GM12878 (cell line): ENCODE data around the gene CDCA5. TPM values are rescaled to one million over a fixed set of nuclear protein-coding genes. Genes with fewer than 3 reads are reported as not detected.

Experiments used
- ATAC-seq: fragments of 200-7000 bp; cut with Tn5 transposase; 3 replicates; pipeline ENCODE4 v1.9.1; 2020; ENCODE audit warnings: mild to moderate bottlenecking, moderate library complexity
- Bru-seq: library from RNA; stranded (reverse); fragments of 400-500 nt; gene quantifications from one replicate; lab custom pipeline; 2021; lab: Mats Ljungman, UMichigan
- BruChase-seq, 2 experiments: library from RNA; stranded (reverse); fragments of 400-500 nt; gene quantifications; one replicate each; lab custom pipeline; 2021; lab: Mats Ljungman, UMichigan
- BruUV-seq: library from RNA; stranded (reverse); fragments of 400-500 nt; replicated peaks from 2 replicates; lab custom pipeline; 2021; lab: Mats Ljungman, UMichigan
- CTCF ChIA-PET: fragments of 300-600 bp; sonication (Branson Sonifier 250); formaldehyde crosslinking; extraction: SDS; loops from one replicate; lab custom pipeline; 2021; ENCODE audit warnings: inconsistent platforms; lab: Yijun Ruan, JAX
- POLR2A ChIA-PET: fragments of 350-600 bp; formaldehyde crosslinking; extraction: SDS; loops from one replicate; lab custom pipeline; 2021; ENCODE audit warnings: inconsistent platforms; lab: Charles Lee
- RAD21 ChIA-PET: fragments of 300-600 bp; sonication (Branson Sonifier 250); formaldehyde crosslinking; loops from one replicate; lab custom pipeline; 2023; ENCODE audit warnings: antibody characterized with exemption; ENCODE audit not compliant: unreplicated experiment; lab: Charles Lee
- SMC1A ChIA-PET: fragments of 300-600 bp; sonication (Branson Sonifier 250); formaldehyde crosslinking; loops from one replicate; lab custom pipeline; 2023; ENCODE audit not compliant: unreplicated experiment, uncharacterized antibody; lab: Charles Lee
- DNase-seq: peaks from one replicate; pipeline ENCODE4 v3.0.0-alpha.2; 2011; ENCODE audit warnings: low read depth, low spot score
- FAIRE-seq: peaks from 3 replicates; lab custom pipeline; 2011; peaks lifted over from hg19 to GRCh38; lab: Jason Lieb, UNC
- H2AFZ ChIP-seq: 2 replicates; pipeline ENCODE4 v1.6.0; 2011; ENCODE audit warnings: low read depth, low read length, control low read depth; ENCODE audit not compliant: control insufficient read depth
- H3K27ac ChIP-seq: 2 replicates; pipeline ENCODE4 v1.5.1; 2011; ENCODE audit warnings: control low read depth; ENCODE audit not compliant: control insufficient read depth, insufficient read depth
- H3K27me3 ChIP-seq, 2 experiments: replicated peaks in 1 of 2; 2 replicates each; pipeline versions ENCODE4 v1.6.0 to v1.6.1; 2011; ENCODE audit warnings: low read length in 1 of 2; ENCODE audit not compliant: control insufficient read depth in 2 of 2, insufficient read depth in 2 of 2
- H3K36me3 ChIP-seq, 2 experiments: 2 replicates each; pipeline ENCODE4 v1.5.1; 2011; ENCODE audit warnings: low read length in 1 of 2; ENCODE audit not compliant: control insufficient read depth in 2 of 2, insufficient read depth in 2 of 2
- H3K4me1 ChIP-seq: 2 replicates; pipeline ENCODE4 v1.6.1; 2011; ENCODE audit warnings: mild to moderate bottlenecking, low read length, moderate library complexity, mixed read lengths; ENCODE audit not compliant: control insufficient read depth, insufficient read depth
- H3K4me2 ChIP-seq: 2 replicates; pipeline ENCODE4 v1.6.0; 2011; ENCODE audit warnings: control low read depth; ENCODE audit not compliant: control insufficient read depth, insufficient read depth
- H3K4me3 ChIP-seq: fragments of 200-600 bp; sonication (generic); 2 replicates; pipeline ENCODE4 v1.5.1; 2016
- H3K79me2 ChIP-seq: 2 replicates; pipeline ENCODE4 v1.6.0; 2011; ENCODE audit warnings: low read length; ENCODE audit not compliant: control insufficient read depth, insufficient read depth
- H3K9ac ChIP-seq: 2 replicates; pipeline ENCODE4 v1.8.0; 2011; ENCODE audit warnings: low read length, control low read depth, mixed read lengths; ENCODE audit not compliant: control insufficient read depth, insufficient read depth
- H3K9me3 ChIP-seq: replicated peaks from 3 replicates; pipeline ENCODE4 v1.5.1; 2011; ENCODE audit warnings: mild to moderate bottlenecking, low read length; ENCODE audit not compliant: control insufficient read depth, insufficient read depth
- H4K20me1 ChIP-seq: 2 replicates; pipeline ENCODE4 v1.6.0; 2011; ENCODE audit not compliant: control insufficient read depth, insufficient read depth
- DPF2 ChIP-seq: fragments of 450-650 bp; IDR thresholded peaks from 2 replicates; pipeline ENCODE4 v1.6.1; 2017; ENCODE audit warnings: mild to moderate bottlenecking
- MEF2A ChIP-seq: IDR thresholded peaks from 2 replicates; pipeline ENCODE4 v1.6.1; 2011; ENCODE audit warnings: low read depth, mild to moderate bottlenecking, low read length, moderate library complexity; ENCODE audit not compliant: insufficient read depth
- POLR2AphosphoS2 ChIP-seq: IDR thresholded peaks from 2 replicates; pipeline ENCODE4 v1.6.1; 2011; ENCODE audit warnings: low read depth, mild to moderate bottlenecking, low read length, improper control_type of control experiment, moderate library complexity
- RFX5 ChIP-seq: IDR thresholded peaks from 2 replicates; pipeline ENCODE4 v1.6.1; 2011; ENCODE audit warnings: low read depth, low read length, improper control_type of control experiment
- SMAD5 ChIP-seq: IDR thresholded peaks from 2 replicates; pipeline ENCODE4 v1.6.1; 2016; ENCODE audit warnings: antibody characterized with exemption, low read depth
- SP1 ChIP-seq: IDR thresholded peaks from one replicate; pipeline ENCODE4 v1.6.1; 2011; ENCODE audit warnings: low read depth, low read length
- TBL1XR1 ChIP-seq: IDR thresholded peaks from 2 replicates; pipeline ENCODE4 v1.6.1; 2012; ENCODE audit warnings: low read depth, low read length, improper control_type of control experiment
- YY1 ChIP-seq: IDR thresholded peaks from 2 replicates; pipeline ENCODE4 v1.6.1; 2011; ENCODE audit warnings: low read depth, mild to moderate bottlenecking, low read length
- ZNF207 ChIP-seq: fragments of 450-650 bp; IDR thresholded peaks from 2 replicates; pipeline ENCODE4 v1.6.1; 2014; ENCODE audit warnings: antibody characterized with exemption, mild to moderate bottlenecking, borderline replicate concordance
- WGBS: methylation state at CpG from one replicate; pipeline ENCODE4 v1.1.6; 2016; ENCODE audit warnings: low lambda C conversion rate; ENCODE audit not compliant: insufficient replicate concordance, insufficient coverage; ENCODE audit errors: missing lambda C conversion rate; 5-methylcytosine and 5-hydroxymethylcytosine counted together
- in situ Hi-C: fragments of 300-500 bp; cut with MboI; formaldehyde crosslinking; loops from 9 replicates; pipeline ENCODE4 v1.14.3; 2018; ENCODE audit warnings: mixed read lengths
- intact Hi-C: fragments of 100-400 bp; cut with micrococcal nuclease; formaldehyde crosslinking; loops from one replicate; pipeline ENCODE4 v1.14.2; 2022; ENCODE audit not compliant: unreplicated experiment
- long read RNA-seq, 2 experiments: library from polyadenylated mRNA; unstranded; transcript quantifications; one replicate each; pipeline ENCODE4 v2.0.0, GENCODE V29; 2019 to 2020
- polyA minus RNA-seq, 3 experiments: library from RNA; depleted of rRNA, polyadenylated mRNA; stranded (reverse); fragments of >200 nt; gene quantifications; 2 replicates each; pipeline ENCODE4 v1.2.3, GENCODE V29; 2011
- polyA plus RNA-seq, 11 experiments: library from polyadenylated mRNA; depleted of rRNA in 4 of 11; unstranded in 6 of 11; stranded (reverse) in 5 of 11; fragments of >200 nt; fragmentation: Nextera tagmentation in 4 of 11; fragmentation: Illumina TruSeq in 1 of 11; extraction: Ambion mirVana in 4 of 11; extraction: Trizol in 1 of 11; gene quantifications; 1 replicate in 1 of 11; 2 replicates in 10 of 11; pipeline versions ENCODE4 v1.2.1 to v1.2.3, GENCODE V29; 2011 to 2016; ENCODE audit warnings: inconsistent platforms in 2 of 11, missing spikeins in 2 of 11, low read depth in 1 of 11
- total RNA-seq, 4 experiments: library from RNA; depleted of rRNA in 3 of 4; stranded (reverse); fragments of >200 nt in 3 of 4; fragmentation: Illumina TruSeq in 1 of 4; extraction: Trizol in 1 of 4; gene quantifications; 2 replicates each; pipeline versions ENCODE4 v1.2.1 to v1.2.3, GENCODE V29; 2013 to 2021
- TF ChIP-seq, protein P1 (sequence below): fragments of 450-650 bp; IDR thresholded peaks from 2 replicates; pipeline ENCODE4 v1.6.1; 2018; ENCODE audit warnings: borderline replicate concordance, mild to moderate bottlenecking; ENCODE audit not compliant: partially characterized antibody
- TF ChIP-seq, protein P2 (sequence below): fragments of 450-650 bp; IDR thresholded peaks from 2 replicates; pipeline ENCODE4 v1.6.1; 2018; ENCODE audit warnings: mild to moderate bottlenecking, low read depth, moderate library complexity; ENCODE audit not compliant: partially characterized antibody

The CDCA5 gene, protein sequence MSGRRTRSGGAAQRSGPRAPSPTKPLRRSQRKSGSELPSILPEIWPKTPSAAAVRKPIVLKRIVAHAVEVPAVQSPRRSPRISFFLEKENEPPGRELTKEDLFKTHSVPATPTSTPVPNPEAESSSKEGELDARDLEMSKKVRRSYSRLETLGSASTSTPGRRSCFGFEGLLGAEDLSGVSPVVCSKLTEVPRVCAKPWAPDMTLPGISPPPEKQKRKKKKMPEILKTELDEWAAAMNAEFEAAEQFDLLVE
- 14.2 and 15.0 TPM in 2 replicates for total RNA-seq (2013; cell fraction: nucleolus; rRNA removed)
- 54.8 and 58.4 TPM in 2 replicates for total RNA-seq (2014; rRNA removed)
- 46.1 and 47.9 TPM in 2 replicates for total RNA-seq (2014; rRNA removed; fragmentation: Illumina TruSeq; extraction: Trizol)
- 78.1 and 81.4 TPM in 2 replicates for total RNA-seq (2021)
- 25.0 TPM for polyA plus RNA-seq (2011; ENCODE audit: low read depth)
- polyA plus RNA-seq (2011; rRNA removed): 32.4 and 44.0 TPM in 2 replicates
- polyA plus RNA-seq (2011; cell fraction: cytosol; rRNA removed): 57.8 and 59.5 TPM in 2 replicates
- polyA plus RNA-seq (2011; cell fraction: nucleus; rRNA removed): 41.6 and 51.2 TPM in 2 replicates
- polyA plus RNA-seq (2012): 38.6 and 41.4 TPM in 2 replicates
- polyA plus RNA-seq (2014; fragmentation: Illumina TruSeq; extraction: Trizol): 44.7 and 71.4 TPM in 2 replicates
- polyA plus RNA-seq (2014; fragmentation: Nextera tagmentation; extraction: Ambion mirVana): 10 to 100 TPM; 21.2 to 34.3 TPM
- polyA plus RNA-seq (2014; rRNA removed): 77.6 and 80.6 TPM in 2 replicates
- 100 to 1,000 TPM; 105 to 107 TPM for polyA plus RNA-seq (2016; fragmentation: Nextera tagmentation; extraction: Ambion mirVana)
- polyA minus RNA-seq (2011; rRNA and poly(A)+ RNA removed): 23.2 and 37.9 TPM in 2 replicates
- polyA minus RNA-seq (2011; cell fraction: cytosol; rRNA and poly(A)+ RNA removed): 17.2 and 25.3 TPM in 2 replicates
- polyA minus RNA-seq (2011; cell fraction: nucleus; rRNA and poly(A)+ RNA removed): 15.6 and 19.2 TPM in 2 replicates
- percentile 84 among the genes with signal in this experiment for Bru-seq, nascent RNA
- percentile 87 among the genes with signal in this experiment for BruChase-seq, experiment 1, labeled RNA remaining after a 6-hour chase
- BruChase-seq, experiment 2, labeled RNA remaining after a 2-hour chase: percentile 94 among the genes with signal in this experiment
- long read RNA-seq, experiment 1, transcript CDCA5-201 (6 exons, 2,587 nt): major isoform, 94 of 100 reads
- long read RNA-seq, experiment 1, partial matches to known transcripts: 1 of 100 reads
- long read RNA-seq, experiment 1, other reads (novel, unspliced or antisense): 3 of 100 reads
- long read RNA-seq, experiment 2, transcript CDCA5-201 (6 exons, 2,587 nt): major isoform, 201 of 262 reads
- long read RNA-seq, experiment 2, transcript CDCA5-204 (5 exons, 1,004 nt): minor isoform, 6 of 262 reads
- long read RNA-seq, experiment 2, partial matches to known transcripts: 17 of 262 reads
- long read RNA-seq, experiment 2, other reads (novel, unspliced or antisense): 36 of 262 reads

DNA sequence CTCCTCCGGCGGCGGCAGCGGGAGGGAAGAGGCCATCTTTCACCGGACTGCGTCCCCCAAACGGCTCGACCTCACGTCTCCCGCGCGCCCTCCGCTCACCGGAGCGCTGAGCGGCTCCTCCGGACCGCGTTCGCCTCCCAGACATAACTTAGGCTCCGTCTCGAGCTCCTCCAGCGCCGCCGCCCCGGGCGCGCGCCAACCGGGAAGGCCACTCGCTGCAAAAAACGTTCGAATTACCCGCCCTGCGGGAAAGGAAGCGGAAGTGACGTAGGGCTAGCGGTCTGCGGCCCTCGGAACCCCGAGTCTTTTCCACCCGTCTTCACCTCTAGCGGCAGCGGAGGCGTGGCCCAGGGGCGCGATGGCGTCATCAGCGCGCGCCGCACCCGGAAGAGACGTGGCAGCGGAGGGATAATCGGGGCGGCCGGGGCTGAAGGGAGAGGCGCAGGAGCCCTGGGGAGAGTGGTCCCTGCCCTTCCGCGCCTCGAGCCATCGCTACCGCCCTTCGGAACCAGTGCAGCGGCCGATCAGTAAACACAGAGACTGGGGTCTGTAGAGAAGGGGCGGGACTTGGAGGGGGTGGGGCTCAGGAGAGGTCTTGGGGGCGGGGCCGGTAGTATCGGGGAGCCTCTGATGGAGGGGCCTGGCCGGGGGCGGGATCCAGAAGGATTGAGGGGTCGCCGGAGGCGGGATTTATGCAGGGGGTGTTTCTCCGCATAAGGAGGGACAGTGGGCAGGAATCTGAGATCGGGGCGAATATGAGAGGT lies at the start of gene CDCA5, which contains the start of gene ZFPL1:
Gene CDCA5, minus strand, starts transcription at position 207 of the 764 bp plus-strand sequence. Its CDS starts 62 bp downstream, at position 145.
Gene ZFPL1, plus strand, starts transcription at position 389 of the 764 bp plus-strand sequence. CDS start 477 bp downstream, outside the sequence.
- RAD21 ChIA-PET: interaction anchor here (1.8 kb wide), 1 partner anchor 70 kb away, joined by 6 read pairs; the partner anchor contains the start of gene ARL2
- peak within 1 kb of the TSS; percentile 87 for H3K9ac ChIP-seq
- peak; percentile 38 for FAIRE-seq
- H2AFZ ChIP-seq: peak within 1 kb of the TSS; percentile 82
- peak within 1 kb of the TSS; percentile 77 for H3K4me2 ChIP-seq
- under 1% methylated on average over 79 of the region's 79 CpGs for WGBS
- intact Hi-C loops: loop anchor here (2.0 kb wide), 1 partner anchor 71 kb away; no protein-coding TSS in a partner anchor
- SMC1A ChIA-PET: interaction anchor here (1.2 to 1.3 kb wide), 2 partner anchors 18 to 43 kb away, joined by 4 read pairs; partner anchors contain the start of gene SAC3D1
- no peaks in the 10 kb centered on the region for H3K9me3 ChIP-seq
- peak within 1 kb of the TSS; percentile 84 for H3K27ac ChIP-seq
- peaks cover 7 to 15% of the 10 kb centered on the region in 2 experiments for H3K36me3 ChIP-seq
- peaks cover 24% of the 10 kb centered on the region for H3K4me1 ChIP-seq
- POLR2A ChIA-PET: interaction anchor here (0.9 to 1.5 kb wide), 4 partner anchors 11 to 51 kb away, joined by 3 to 5 read pairs (median 4); no protein-coding TSS in a partner anchor
- H3K27me3 ChIP-seq: no peaks in the 10 kb centered on the region
- H3K4me3 ChIP-seq: peak within 1 kb of the TSS; percentile 86
- BruUV-seq: no TSS peak
- in situ Hi-C loops: no loop called here
- H4K20me1 ChIP-seq: no peaks in the 10 kb centered on the region
- peak; percentile 82 for ATAC-seq
- H3K79me2 ChIP-seq: peaks cover 50% of the 10 kb centered on the region
- peak; percentile 75 for DNase-seq
- CTCF ChIA-PET: interaction anchor here (1.3 to 2.1 kb wide), 4 partner anchors 27 to 236 kb away, joined by 3 to 11 read pairs (median 4); partner anchors contain the start of genes SNX15 and TM7SF2
- TF ChIP-seq ZNF207 (0 out of 2 replicates have a peak, but pooled peaks have one; percentile 52), RFX5 (peak; percentile 57; the same call in 1 of the 2 replicates), SP1 (peak; percentile 83), TBL1XR1 (peak; percentile 69), SMAD5 (peak; percentile 84; the same call in 1 of the 2 replicates), YY1 (peak; percentile 33), POLR2AphosphoS2 (peak; percentile 50; the same call in 1 of the 2 replicates), DPF2 (no peak), MEF2A (0 out of 2 replicates have a peak, but pooled peaks have one; percentile 31)
- TF ChIP-seq, protein P1, sequence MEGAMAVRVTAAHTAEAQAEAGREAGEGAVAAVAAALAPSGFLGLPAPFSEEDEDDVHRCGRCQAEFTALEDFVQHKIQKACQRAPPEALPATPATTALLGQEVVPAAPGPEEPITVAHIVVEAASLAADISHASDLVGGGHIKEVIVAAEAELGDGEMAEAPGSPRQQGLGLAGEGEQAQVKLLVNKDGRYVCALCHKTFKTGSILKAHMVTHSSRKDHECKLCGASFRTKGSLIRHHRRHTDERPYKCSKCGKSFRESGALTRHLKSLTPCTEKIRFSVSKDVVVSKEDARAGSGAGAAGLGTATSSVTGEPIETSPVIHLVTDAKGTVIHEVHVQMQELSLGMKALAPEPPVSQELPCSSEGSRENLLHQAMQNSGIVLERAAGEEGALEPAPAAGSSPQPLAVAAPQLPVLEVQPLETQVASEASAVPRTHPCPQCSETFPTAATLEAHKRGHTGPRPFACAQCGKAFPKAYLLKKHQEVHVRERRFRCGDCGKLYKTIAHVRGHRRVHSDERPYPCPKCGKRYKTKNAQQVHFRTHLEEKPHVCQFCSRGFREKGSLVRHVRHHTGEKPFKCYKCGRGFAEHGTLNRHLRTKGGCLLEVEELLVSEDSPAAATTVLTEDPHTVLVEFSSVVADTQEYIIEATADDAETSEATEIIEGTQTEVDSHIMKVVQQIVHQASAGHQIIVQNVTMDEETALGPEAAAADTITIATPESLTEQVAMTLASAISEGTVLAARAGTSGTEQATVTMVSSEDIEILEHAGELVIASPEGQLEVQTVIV: peak; percentile 89
- TF ChIP-seq, protein P2, sequence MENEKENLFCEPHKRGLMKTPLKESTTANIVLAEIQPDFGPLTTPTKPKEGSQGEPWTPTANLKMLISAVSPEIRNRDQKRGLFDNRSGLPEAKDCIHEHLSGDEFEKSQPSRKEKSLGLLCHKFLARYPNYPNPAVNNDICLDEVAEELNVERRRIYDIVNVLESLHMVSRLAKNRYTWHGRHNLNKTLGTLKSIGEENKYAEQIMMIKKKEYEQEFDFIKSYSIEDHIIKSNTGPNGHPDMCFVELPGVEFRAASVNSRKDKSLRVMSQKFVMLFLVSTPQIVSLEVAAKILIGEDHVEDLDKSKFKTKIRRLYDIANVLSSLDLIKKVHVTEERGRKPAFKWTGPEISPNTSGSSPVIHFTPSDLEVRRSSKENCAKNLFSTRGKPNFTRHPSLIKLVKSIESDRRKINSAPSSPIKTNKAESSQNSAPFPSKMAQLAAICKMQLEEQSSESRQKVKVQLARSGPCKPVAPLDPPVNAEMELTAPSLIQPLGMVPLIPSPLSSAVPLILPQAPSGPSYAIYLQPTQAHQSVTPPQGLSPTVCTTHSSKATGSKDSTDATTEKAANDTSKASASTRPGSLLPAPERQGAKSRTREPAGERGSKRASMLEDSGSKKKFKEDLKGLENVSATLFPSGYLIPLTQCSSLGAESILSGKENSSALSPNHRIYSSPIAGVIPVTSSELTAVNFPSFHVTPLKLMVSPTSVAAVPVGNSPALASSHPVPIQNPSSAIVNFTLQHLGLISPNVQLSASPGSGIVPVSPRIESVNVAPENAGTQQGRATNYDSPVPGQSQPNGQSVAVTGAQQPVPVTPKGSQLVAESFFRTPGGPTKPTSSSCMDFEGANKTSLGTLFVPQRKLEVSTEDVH: peak; percentile 94
